HG03432 (cell line): Measurements from ENCODE around the gene ANKRD27.
"Not testable (repeated sequence)": the region's sequence is repeated elsewhere in the genome, so short reads cannot be mapped to it uniquely, and the experiment has no call there.

Source experiments
- ATAC-seq: cut with Tn5 transposase; IDR thresholded peaks from one replicate; pipeline ENCODE4 v1.9.1; 2021; ENCODE audit warnings: mild to moderate bottlenecking, moderate library complexity; ENCODE audit not compliant: unreplicated experiment

Gene ANKRD27

DNA sequence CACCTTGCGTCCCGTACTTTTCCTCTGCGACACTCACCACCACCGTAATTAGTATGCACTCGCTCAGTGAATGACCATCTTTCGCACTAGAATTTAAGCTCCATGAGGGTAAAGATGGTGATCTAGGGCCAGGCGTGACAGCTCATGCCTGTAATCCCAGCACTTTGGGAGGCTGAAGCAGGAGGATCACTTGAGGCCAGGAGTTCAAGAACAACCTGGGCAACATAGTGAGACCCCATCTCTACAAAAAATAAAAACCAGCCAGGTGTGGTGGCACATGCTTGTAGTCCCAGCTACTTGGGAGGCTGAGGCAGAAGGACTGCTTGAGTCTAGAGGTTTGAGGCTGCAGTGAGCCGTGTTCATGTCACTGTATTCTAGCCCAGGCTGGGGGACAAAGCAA, 18.6 kb downstream of the ANKRD27 start:
- not testable (repeated sequence) for ATAC-seq

DNA sequence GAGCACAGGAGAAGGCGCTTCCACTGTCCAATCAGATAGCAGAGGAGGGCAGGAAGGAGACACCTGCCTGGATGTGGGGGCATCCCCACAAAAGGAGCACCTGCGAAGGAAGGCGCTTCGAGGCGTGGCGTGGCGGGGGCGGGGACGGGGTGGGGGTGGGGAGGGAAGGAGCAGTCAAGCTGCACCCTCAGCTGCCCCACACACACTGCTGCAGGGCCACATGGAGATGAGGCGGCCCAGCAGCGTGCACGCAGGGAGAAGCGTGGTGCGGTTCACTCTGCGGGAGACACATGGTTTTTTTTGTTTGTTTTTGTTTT, 21.4 kb downstream of the ANKRD27 start:
- no peak for ATAC-seq

DNA sequence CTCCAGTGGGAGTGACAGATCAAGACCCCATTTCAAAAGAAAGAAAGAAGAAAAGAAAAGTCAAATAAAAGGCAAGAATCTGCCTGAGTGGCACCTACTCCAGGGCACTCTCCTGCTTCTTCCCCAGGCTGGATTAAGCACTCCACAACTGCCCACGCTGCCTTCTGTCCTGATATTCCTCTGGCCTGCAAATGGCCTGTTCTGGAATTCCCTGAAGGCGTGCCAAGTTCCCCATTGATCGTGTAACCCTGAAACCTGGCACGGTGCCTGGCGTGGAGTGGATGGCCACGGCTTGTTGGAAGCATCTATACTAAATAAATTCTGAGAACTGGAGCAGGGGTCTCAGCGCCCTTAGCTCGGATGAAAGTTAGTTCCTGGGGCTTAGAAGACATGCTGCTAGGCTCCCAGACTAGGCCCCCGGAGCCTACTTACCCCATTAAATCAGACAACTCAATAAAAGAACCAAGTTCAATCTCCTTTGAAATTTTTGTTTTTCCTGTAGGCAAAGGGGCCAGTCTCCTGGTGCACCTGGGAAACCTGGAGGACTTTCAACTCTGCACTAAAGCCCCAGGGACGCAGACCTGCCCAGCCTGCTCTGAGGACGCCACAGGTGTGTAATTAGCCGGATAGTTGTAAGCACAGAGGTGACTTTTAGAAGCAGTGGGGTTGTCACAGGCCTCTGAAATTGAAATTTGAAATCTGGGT, 21.9 kb downstream of the ANKRD27 start:
- ATAC-seq: no peak

DNA sequence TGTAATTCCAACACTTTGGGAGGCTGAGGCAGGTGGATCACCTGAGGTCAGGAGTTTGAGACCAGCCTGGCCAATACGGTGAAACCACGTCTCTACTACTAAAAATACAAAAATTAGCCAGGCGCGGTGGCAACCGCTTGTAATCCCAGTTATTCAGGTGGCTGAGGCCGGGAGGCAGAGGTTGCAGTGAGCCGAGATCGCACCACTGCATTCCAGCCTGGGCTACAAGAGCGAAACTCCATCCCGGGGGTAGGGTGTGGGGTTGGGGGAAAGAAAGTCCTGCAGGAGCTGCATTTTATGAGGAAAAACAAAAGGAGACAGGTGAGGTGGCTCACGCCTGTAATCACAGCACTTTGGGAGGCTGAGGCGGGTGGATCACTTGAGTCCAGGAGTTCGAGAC, 22.6 kb downstream of the ANKRD27 start:
- not testable (repeated sequence) for ATAC-seq

DNA sequence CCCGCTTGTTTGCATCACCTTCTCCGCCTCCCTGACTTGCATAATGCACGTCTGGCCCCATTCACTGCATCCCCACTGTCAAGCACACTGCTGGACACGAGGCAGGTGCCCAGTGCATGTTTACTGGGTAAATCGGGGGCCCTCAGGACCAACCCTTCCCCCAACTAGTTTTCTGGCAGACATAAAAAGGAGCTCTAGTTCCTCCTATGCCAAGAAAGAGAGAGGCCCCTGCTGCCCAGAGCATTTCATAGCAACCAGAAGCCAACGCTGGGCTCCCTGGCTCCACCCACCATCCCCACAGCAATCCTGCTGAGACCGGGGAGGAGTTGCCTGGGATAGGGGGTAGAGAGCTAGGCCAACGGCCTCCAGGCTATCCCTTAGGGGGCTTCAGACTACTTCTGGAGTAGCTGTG, 23.2 kb downstream of the ANKRD27 start:
- ATAC-seq: no peak

DNA sequence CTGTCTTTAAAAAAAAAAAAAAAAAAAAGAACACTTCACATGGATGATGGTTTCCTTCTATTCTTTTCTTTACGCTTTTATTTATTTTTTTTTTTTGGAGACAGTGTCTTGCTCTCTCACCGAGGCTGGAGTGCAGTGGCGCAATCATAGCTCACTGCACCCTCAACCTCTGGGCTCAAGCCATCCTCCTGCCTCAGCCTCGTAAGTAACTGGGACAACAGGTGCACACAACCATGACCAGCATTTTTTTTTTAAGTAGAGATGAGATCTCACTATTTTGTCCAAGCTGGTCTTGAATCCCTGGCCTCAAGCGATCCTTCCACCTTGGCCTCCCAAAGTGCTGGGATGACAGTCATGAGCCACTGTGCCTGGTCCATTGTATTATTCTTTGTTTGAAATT, 24.3 kb downstream of the ANKRD27 start:
- no peak for ATAC-seq

DNA sequence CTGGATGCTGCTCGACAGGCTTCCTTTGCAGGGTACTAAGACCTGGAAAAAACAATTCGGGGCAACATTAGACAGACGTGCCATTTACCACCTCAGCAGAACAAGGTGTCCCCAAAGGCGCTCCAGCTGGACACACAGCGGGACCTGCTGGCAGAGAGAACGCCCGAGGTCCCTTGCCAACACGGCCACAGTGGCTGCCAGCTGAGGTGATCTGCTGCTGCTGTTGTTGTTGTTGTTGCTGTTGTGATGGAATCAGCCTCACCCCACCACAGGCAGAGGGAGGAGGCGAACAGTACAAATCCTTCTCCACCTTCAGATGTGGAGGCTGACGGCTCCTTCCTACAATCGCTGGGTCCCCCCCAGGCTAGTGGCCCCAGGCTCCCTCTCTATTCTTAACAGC, 25.2 kb downstream of the ANKRD27 start:
- ATAC-seq: no peak

DNA sequence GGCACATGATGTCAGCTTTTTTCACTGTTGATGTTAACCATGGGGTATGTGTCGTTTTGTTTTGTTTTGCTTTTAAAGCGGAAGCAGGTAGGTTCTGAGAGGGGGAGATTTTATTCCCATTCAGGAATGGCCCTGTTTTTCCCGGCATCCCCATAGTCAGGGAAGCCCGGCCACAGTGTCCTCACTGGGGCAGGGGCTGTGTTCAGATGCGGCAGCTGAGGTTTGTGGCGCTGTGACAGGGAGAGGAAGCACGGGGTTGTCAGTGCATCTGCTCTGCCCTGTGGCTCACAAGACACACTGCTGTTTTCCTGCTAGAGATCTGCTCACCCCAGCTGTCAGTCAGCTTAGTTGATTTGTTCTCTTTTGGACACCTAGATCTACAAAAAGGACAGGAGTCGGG, 27.6 kb downstream of the ANKRD27 start:
- no peak for ATAC-seq

DNA sequence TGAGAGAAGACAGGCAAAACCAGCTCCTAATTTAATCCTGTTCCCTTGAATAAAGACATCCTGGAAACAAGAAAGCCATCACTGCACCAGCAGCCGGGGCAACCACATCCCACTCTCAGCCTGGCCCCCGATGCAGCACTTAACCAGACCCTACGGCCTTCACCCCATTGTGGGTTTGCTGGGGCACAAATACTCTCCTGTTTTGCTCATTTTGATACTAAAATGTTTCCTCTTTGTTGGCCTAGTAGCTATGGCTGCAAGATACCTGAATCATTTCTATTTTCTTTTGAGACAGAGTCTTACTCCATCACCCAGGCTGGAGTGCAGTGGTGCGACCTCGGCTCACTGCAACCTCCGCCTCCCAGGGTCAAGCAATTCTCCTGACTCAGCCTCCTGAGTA, 28.4 kb downstream of the ANKRD27 start:
- no peak for ATAC-seq

DNA sequence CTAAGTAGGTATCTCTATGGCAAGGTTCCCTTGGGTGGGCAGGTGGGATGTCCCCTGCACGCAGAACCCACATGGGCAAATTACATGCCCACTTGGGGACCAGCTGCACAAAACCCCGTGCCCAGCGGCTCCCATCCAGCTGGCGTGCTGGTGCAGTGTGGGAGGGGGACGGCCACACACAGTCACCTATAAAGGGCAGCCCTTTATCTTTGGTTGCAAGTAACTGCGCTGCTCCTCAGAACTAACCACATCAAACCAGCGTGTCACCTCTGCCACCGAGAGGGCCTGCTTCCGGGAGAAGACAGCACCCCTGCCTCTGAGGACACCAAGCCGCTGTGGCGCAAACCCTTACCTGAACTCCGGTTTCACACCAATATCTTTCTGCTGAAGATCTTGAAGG, 32.2 kb downstream of the ANKRD27 start:
- ATAC-seq: no peak

DNA sequence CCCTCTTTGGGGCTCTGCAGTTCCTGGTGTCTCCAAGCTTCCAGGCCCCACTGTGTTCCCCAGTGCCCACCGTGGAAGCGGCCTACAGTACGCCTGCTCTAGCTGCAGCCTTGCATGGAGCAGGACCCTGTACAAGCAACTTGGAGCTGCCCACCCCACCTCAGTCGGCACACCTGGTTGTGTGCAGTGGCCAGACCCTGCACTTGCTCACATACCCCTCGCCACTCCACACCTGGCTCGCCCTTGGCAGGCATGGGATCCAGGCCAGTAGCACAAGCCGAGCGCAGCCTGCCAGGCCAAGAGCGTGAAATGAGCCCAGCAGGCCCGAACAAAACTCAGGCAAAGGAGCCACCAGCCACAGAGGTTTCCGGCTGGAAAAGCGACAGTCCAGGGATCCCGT, 36.4 kb downstream of the ANKRD27 start:
- ATAC-seq: no peak

DNA sequence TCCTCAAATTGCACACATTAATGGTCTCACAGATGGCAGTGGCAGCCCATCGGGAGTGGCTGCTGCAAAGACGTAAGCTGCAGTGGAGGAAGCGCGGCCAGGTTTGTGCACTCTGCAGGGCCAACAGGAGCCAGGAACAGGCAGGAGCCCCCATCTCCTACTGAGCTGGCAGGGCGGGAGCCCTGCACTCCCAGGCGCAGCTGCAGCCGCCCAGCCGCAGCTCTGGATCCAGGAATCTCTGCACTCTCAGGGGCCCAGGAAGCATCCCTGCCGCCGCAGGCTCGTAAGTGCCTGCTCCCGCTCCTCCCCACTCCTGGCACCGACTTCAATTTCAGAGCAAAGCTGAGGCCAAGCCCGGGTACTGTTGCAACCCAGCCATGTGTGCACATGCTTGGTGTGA, 37.5 kb downstream of the ANKRD27 start:
- ATAC-seq: no peak

DNA sequence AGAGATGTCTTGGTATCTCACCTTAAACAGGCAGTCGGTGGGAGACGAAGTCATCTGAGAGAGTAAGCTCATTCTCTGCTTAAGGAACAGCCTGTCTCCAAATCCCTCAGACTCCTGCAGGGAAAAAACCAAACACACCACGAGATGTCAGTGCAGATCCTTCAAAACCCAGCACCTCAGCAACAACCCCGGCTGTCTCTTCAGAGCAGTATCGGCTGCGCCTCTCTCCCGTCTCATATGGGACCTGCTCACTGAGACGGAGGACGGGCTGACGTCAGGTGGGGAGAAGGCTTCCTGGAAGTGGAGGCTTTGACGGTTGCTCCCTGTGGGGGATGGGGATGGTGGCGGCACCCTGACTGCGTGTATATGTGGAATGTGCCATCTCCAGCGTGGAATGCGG, 43.6 kb downstream of the ANKRD27 start:
- ATAC-seq: no peak

DNA sequence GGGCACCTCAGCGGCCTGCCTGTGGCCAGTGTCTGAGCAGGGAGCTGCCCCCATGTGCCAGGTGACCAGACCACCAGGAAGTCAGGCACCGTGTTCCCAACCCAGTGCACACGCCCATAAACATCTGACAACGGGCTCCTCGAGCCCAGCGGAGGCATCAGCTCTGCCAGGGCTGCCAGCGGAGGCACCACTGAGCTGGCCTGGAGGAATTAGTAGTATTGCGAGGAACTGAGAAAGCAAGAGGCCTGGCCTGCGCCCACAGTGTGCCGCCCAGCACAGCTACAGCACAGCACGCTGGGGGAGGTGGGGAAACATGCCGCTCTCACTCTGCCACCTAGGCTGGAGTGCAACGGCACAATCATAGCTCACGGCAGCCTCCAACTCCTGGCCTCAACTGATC, 44.6 kb downstream of the ANKRD27 start:
- ATAC-seq: no peak

DNA sequence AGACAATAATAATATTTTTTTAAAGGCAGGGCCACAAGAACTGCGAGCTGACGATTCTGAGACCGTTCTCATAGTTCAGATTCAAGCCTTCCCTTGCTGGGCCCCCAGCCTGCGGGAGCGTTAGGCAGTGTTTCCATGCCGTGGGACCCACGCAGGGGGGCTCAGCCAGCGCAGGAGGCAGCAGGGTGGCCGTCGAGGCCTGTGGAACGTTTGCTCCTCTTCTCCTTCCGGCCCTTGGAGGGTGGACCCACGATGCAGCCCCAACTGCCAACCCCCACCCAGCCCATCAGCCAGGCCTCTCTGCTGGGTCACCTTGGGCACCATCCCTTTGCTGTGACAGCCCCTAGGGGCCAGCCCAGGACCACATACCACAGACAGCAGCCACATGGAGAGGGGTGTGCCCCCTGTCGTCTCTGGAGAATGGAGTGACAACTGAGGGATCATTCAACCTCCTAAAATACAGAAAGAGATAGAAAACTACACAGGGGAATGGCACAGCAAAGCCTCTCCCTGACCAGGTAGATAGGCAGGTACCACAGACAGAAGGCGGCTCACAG, 47.2 kb downstream of the ANKRD27 start:
- no peak for ATAC-seq

DNA sequence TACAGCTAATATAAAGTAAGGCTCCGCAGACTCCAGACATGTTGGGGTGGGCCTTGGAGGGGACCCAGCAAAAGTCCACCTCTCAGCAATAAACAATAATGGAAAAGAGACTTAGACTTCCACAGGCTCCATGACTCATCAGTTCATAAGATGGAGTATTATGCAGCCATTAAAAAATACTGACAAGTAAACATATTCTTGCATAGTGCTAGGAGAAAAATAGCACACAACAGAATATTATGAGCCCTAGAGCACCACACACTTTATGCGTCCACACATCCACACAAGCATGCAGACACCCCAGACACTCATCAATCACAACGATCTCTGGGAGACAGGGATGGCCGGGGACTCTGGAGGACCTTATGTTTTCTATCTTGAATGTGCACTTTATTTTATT, 48.0 kb downstream of the ANKRD27 start:
- ATAC-seq: no peak

DNA sequence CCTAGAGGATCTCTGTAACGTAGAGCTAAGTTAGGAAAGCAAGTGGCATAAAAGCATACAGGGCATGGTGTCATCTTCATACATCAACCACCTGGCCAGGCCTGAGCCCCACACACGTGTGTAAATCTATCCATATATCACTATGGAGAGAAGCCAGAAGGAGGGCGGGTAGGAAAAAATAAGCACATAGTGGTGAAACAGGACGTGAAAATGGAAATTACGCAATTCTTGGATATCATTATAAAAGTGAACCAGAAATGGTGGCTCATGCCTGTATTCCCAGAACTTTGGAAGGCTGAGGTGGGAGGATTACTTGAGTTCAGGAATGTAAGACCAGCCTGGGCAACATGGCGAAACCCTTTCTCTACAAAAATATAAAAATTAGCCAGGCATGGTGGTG, 50.6 kb downstream of the ANKRD27 start:
- no peak for ATAC-seq

DNA sequence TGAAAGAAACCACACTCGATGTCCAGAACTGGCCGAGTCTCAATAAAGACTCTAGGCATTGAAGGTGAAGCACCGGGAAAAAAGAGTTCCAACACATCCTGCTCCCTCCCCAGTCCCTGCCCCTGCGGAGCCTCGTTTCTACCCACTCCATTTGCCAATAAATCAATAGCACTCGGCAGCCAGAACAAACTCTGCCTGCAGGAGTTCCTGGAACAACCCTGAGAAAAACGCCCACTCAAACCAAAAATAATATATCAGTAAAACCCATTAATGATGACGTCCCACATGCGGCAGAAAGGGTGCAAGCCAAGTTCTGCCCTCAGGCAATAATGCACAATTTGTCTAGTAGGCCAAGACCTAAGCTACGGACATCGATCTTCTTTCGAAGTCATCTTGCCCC, 53.0 kb downstream of the ANKRD27 start:
- no peak for ATAC-seq

DNA sequence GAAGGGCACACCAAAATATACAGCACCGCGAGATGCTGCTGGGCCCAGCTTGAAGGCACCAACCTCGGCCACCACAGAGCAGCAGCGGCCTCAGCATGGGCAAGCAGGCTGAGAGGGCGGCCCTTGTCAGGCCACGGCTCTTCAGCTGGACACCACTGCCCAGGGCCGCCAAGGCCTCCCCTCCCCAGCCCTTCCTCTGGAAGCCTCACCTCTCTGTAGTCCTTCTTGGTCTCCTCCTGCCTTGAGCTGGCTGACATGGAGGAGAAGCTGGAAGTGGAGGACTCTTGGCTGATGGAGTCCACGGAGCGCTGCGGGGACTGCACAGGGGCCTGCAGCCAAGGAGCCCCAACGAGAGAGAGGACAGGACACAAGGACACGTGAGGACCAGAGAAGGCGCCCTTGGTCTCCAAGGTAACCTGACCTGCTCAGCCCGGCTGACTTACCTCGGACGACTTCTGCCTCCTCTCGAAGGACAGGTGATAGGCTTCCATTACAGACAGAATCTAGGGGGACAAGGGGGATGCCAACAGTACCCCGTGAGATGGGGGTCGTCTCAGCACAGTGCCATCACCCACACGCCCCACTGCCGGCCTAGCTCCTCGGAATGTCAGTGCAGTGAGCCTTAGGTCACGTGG, 55.8 kb downstream of the ANKRD27 start:
- no peak for ATAC-seq

DNA sequence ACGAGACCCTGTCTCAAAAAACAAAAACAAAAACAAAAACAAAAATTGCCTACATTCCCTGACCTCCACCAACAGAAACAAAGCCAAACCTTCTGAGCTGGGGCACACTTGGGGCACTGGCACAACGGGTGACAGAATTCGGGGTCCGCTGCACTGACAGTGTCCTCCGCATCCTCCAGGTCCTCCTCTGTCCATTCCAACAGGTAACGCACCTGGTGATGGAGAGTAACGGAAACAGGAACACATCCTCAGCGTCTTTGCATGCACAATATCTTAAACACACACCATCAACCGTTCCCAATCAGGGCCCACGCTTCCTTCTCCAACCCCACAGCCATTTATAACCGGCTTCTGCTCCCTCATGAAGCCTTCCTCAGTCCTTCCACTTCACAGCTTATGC, 59.4 kb downstream of the ANKRD27 start:
- ATAC-seq: no peak

DNA sequence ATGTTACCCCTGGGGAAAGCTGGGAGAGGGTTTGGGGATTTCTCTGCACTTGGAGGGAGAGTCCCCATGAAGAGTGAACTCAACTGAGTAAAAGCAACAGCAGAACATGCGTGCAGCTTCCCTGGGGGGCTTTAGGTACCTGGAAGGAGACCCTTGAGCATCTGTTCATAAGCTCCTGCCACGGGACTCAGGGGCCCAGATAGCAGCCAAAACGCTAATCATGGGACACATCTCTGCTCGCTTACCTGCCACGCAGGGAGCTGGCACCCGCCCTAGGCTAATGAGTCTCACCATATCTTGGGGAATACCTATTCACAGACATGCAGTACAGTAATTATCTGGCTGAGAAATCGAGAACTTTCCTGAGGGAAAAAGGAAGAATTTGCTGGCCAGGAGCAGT, 60.1 kb downstream of the ANKRD27 start:
- ATAC-seq: no peak

DNA sequence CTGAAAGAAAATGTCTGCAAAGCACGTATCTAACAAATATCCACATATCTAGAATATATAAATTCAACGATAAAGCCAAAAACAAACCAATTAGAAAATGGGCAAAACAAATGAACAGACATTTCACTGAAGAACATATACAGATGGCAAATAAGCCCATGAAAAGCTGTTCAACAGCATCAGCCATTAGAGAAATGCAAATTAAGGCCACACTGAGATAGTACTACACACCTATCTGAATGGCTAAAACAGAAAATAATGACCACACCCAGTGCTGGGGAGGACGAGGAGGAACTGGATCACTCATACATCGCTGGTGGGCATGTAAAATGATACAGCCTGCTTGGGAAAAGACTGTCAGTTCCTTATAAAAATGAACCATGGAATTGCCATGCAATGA, 62.0 kb downstream of the ANKRD27 start:
- no peak for ATAC-seq

DNA sequence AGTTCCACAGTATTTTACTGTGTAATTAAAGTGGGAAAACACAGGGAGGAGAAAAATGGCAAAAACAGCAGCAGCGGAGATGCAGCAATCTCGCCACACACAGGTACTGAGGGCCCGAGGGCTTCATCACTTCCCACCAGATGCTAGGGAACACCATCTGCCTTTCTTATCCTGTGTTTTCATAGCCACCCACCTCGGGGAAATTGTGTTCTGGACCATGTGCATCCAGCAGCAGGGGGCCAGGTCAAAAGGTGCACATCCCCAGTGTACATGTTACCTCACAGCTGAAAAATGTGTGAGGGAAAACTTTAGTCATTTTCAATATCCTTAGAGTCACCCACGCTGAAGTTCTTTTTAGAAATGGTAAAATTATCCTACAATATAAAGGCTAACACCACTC, 63.8 kb downstream of the ANKRD27 start:
- ATAC-seq: no peak
